BLaER1 (cell line): Measurements from ENCODE around the gene LRRC27.

Source experiments
- H3K27ac ChIP-seq: shearing (Covaris generic); formaldehyde crosslinking; 2 replicates; pipeline ENCODE4 v1.8.1; 2022
- H3K27me3 ChIP-seq: shearing (Covaris generic); formaldehyde crosslinking; 2 replicates; pipeline ENCODE4 v1.8.1; 2022
- H3K36me3 ChIP-seq: shearing (Covaris generic); formaldehyde crosslinking; 2 replicates; pipeline ENCODE4 v1.8.1; 2022
- H3K4me1 ChIP-seq: shearing (Covaris generic); formaldehyde crosslinking; 2 replicates; pipeline ENCODE4 v1.8.1; 2022
- H3K4me2 ChIP-seq: shearing (Covaris generic); formaldehyde crosslinking; 2 replicates; pipeline ENCODE4 v1.8.1; 2022
- H3K4me3 ChIP-seq: shearing (Covaris generic); formaldehyde crosslinking; 2 replicates; pipeline ENCODE4 v1.8.1; 2022
- H3K9ac ChIP-seq: shearing (Covaris generic); formaldehyde crosslinking; 2 replicates; pipeline ENCODE4 v1.8.1; 2022
- H3K9me3 ChIP-seq: shearing (Covaris generic); formaldehyde crosslinking; 2 replicates; pipeline ENCODE4 v1.8.1; 2022
- H4K20me1 ChIP-seq: shearing (Covaris generic); formaldehyde crosslinking; 2 replicates; pipeline ENCODE4 v1.8.1; 2022
- Cebpa-rat ChIP-seq: shearing (Covaris generic); IDR thresholded peaks from 2 replicates; pipeline ENCODE4 v1.8.1; 2022

LRRC27 gene

GRCh38 chr10:132331601-132332432 lies at the start of gene LRRC27:
LRRC27 (plus strand) TSS chr10:132332193; CDS start chr10:132333525, 1,332 bp downstream.
- peaks cover 56% of the 10 kb centered on the region for H3K4me1 ChIP-seq
- TF ChIP-seq Cebpa-rat: no peak

GRCh38 chr10:132282667-132283603 lies 49.1 kb upstream of the LRRC27 start:
- H3K27me3 ChIP-seq: no peaks in the 10 kb centered on the region
- no peak overlapping the region for H3K27ac ChIP-seq
- no peak for TF ChIP-seq Cebpa-rat
- H3K9me3 ChIP-seq: no peaks in the 10 kb centered on the region
- H3K9ac ChIP-seq: no peak overlapping the region
- peaks cover 46% of the 10 kb centered on the region for H4K20me1 ChIP-seq
- H3K4me1 ChIP-seq: peaks cover 60% of the 10 kb centered on the region
- no peak overlapping the region for H3K4me3 ChIP-seq
- H3K4me2 ChIP-seq: peak overlapping the region; percentile 83
- no peaks in the 10 kb centered on the region for H3K36me3 ChIP-seq

More at GRCh38 chr10:132331601-132332432, at the start of gene LRRC27:
- Histone ChIP-seq H3K4me3 (peak within 1 kb of the TSS; percentile 91), H3K27me3 (no peaks in the 10 kb centered on the region), H3K36me3 (peaks cover 23% of the 10 kb centered on the region), H3K27ac (peak within 1 kb of the TSS; percentile 92), H3K9ac (peak within 1 kb of the TSS; percentile 92), H3K4me2 (peak within 1 kb of the TSS; percentile 98), H4K20me1 (peaks cover 39% of the 10 kb centered on the region), H3K9me3 (0 out of 2 replicates have a peak, but pooled peaks cover 6% of the 10 kb centered on the region)

GRCh38 chr10:132283604-132284382 lies 48.2 kb upstream of the LRRC27 start:
- no peak overlapping the region for H3K4me3 ChIP-seq
- no peaks in the 10 kb centered on the region for H3K36me3 ChIP-seq
- H3K4me2 ChIP-seq: no peak overlapping the region
- peaks cover 52% of the 10 kb centered on the region for H3K4me1 ChIP-seq
- H3K27ac ChIP-seq: no peak overlapping the region
- peaks cover 46% of the 10 kb centered on the region for H4K20me1 ChIP-seq
- TF ChIP-seq Cebpa-rat: no peak
- H3K27me3 ChIP-seq: no peaks in the 10 kb centered on the region
- H3K9ac ChIP-seq: no peak overlapping the region
- peaks cover 4% of the 10 kb centered on the region for H3K9me3 ChIP-seq

DNA sequence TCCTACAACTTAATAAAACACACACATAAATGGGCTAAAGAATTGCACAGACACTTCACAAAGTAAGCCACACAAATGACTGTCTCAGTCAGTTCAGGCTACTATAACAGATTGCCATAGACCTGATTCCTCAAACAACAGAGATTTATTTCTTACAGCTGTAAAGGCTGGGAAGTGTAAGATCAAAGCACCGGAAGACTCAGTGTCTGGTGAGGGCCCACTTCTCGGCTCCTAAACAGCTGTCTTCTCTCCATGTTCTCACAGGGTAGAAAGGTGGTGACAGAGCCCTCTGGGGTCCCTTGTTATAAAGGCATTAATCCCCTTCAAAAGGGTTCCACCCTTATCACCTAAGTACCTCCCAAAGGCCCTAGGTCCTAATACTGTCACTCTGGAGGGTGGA lies 42.6 kb upstream of the LRRC27 start:
- no peaks in the 10 kb centered on the region for H3K36me3 ChIP-seq
- no peak overlapping the region for H3K4me2 ChIP-seq
- H3K4me1 ChIP-seq: peaks cover 19% of the 10 kb centered on the region
- H3K4me3 ChIP-seq: no peak overlapping the region
- no peak overlapping the region for H3K27ac ChIP-seq
- no peak for TF ChIP-seq Cebpa-rat
- H4K20me1 ChIP-seq: peaks cover 45% of the 10 kb centered on the region
- H3K27me3 ChIP-seq: no peaks in the 10 kb centered on the region
- no peak overlapping the region for H3K9ac ChIP-seq
- H3K9me3 ChIP-seq: peaks cover 9% of the 10 kb centered on the region

DNA sequence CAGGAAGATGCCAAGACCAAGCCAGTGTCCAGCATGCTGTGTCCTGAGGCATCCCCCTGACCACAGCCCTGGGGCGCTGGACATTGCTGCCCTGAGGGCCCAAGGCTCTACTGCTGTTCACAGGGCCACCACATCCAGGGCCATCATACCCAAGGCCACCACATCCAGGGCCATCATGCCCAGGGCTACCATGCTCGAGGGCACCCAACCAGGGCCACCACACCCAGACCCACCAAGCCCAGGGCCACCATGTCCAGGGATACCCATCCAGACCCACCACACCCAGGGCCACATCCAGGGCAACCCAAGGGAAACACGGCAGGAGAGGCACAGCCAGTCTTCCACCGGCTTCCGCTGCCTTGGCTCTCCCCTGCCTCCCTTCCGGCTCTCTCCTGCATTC lies 41.4 kb upstream of the LRRC27 start:
- peaks cover 45% of the 10 kb centered on the region for H4K20me1 ChIP-seq
- TF ChIP-seq Cebpa-rat: no peak
- no peak overlapping the region for H3K9ac ChIP-seq
- no peak overlapping the region for H3K4me2 ChIP-seq
- H3K27me3 ChIP-seq: no peaks in the 10 kb centered on the region
- no peaks in the 10 kb centered on the region for H3K36me3 ChIP-seq
- H3K4me1 ChIP-seq: peaks cover 25% of the 10 kb centered on the region
- H3K27ac ChIP-seq: no peak overlapping the region
- no peak overlapping the region for H3K4me3 ChIP-seq
- H3K9me3 ChIP-seq: peaks cover 9% of the 10 kb centered on the region

GRCh38 chr10:132291826-132292225 lies 40.2 kb upstream of the LRRC27 start:
- Histone ChIP-seq H3K4me1 (peaks cover 36% of the 10 kb centered on the region), H4K20me1 (peaks cover 37% of the 10 kb centered on the region), H3K9me3 (peaks cover 9% of the 10 kb centered on the region), H3K4me3 (no peak overlapping the region), H3K9ac (no peak overlapping the region), H3K27me3 (no peaks in the 10 kb centered on the region), H3K4me2 (no peak overlapping the region), H3K36me3 (no peaks in the 10 kb centered on the region), H3K27ac (no peak overlapping the region)
- TF ChIP-seq Cebpa-rat: no peak

GRCh38 chr10:132292287-132293200 lies 39.4 kb upstream of the LRRC27 start:
- no peak overlapping the region for H3K4me3 ChIP-seq
- H3K9me3 ChIP-seq: peaks cover 9% of the 10 kb centered on the region
- H3K9ac ChIP-seq: no peak overlapping the region
- no peaks in the 10 kb centered on the region for H3K27me3 ChIP-seq
- no peaks in the 10 kb centered on the region for H3K36me3 ChIP-seq
- no peak for TF ChIP-seq Cebpa-rat
- H3K27ac ChIP-seq: no peak overlapping the region
- peaks cover 43% of the 10 kb centered on the region for H3K4me1 ChIP-seq
- peaks cover 37% of the 10 kb centered on the region for H4K20me1 ChIP-seq
- H3K4me2 ChIP-seq: no peak overlapping the region

- no peak overlapping the region for H3K4me2 ChIP-seq
- H3K9ac ChIP-seq: no peak overlapping the region
- no peak for TF ChIP-seq Cebpa-rat
- H3K4me1 ChIP-seq: peaks cover 51% of the 10 kb centered on the region
- H4K20me1 ChIP-seq: peaks cover 37% of the 10 kb centered on the region
- H3K9me3 ChIP-seq: peaks cover 6% of the 10 kb centered on the region
- H3K36me3 ChIP-seq: no peaks in the 10 kb centered on the region
- no peak overlapping the region for H3K4me3 ChIP-seq
- no peaks in the 10 kb centered on the region for H3K27me3 ChIP-seq
- H3K27ac ChIP-seq: no peak overlapping the region
Observed at GRCh38 chr10:132293201-132293812, 38.7 kb upstream of the LRRC27 start.
